Left hindlimb (tissue), 1 donor: ENCODE data around the gene MDH1B.
"Not testable (repeated sequence)": the region's sequence is repeated elsewhere in the genome, so short reads cannot be mapped to it uniquely, and the experiment has no call there.

Source experiments
- DNase-seq: peaks from one replicate; pipeline ENCODE4 v3.0.0-alpha.2; 2018

MDH1B gene

DNA sequence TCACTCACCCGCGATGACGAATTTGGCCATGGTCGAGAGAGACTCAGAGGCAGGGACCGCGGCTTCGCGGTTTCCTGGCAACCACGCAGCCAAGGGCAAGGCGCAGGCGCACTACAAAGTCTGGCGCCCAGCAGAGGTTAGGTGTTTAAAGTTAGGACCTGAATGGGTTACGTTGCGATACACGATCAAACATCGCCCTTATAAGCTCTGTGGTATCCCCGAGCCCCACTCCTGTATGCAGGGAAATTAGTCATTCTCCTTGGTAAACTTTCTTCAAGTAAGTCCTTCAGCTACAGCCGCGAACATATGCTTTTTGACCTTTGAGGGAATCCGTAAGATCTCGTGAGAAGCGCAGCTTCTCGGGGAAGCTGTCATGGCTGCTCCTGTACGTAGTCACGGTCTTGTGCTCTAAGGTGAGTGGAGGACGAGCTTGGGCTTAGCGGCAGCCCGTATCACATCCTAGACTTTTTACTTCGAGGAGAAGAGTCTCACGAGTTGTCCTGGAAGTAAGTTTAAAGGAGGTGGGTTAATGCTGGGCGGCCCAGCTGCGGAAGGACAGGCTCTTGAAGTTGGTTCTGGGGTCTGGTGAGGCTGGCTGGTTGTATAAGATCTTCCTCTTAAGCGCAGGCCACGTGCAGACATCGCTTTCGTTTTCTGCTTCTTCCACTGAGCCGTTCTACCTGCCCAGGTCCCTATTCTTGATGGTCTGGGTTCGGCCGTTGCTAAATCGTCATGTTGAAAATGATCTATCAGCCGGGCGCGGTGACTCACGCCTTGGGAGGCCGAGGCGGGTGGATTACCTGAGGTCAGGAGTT is at the start of gene MDH1B, which contains the start of gene FASTKD2:
Gene MDH1B (minus strand): TSS at position 87 of the 815 bp plus-strand sequence. CDS start 57 bp downstream, at position 30.
Gene FASTKD2 (plus strand): TSS at position 365 of the 815 bp plus-strand sequence. CDS start 1,088 bp downstream, outside the sequence.
- peak; percentile 93 for DNase-seq

DNA sequence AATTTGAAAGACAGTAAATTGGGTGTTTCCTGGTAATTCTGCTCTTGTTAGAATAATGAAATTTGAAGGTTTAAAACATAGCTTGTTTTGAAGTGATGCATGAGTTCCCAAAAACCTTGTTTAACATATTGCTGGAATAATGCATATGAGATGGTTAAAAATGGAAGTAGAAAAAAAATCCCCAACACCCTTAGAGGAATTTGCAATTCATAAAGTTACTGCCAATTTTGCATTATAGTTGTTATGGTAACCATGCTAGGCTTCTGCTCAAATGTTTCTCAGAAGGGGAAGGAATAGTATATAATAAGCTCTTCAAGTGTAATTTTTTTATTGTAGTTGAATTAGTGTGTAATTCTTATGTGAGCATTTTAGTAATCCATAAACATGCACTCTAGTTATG is 49.4 kb upstream of the MDH1B start:
- no peak for DNase-seq

DNA sequence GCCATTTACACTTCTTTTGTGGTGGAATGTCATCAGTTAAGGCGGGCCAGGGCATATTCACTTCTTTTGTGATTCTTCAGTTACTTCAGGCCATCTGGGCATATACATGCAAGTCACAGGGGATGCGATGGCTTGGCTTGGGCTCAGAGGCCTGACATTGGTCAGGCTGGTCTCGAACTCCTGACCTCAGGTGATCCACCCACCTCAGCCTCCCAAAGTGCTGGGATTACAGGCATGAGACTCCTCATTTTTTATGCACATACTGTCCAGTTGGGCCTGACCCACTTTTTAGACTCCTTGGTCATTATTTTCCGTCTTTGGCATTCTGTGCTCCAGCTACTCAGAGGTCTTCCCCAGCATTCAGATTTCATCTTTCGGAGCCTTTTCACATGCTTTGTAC is 47.3 kb upstream of the MDH1B start:
- DNase-seq = not testable (repeated sequence)

DNA sequence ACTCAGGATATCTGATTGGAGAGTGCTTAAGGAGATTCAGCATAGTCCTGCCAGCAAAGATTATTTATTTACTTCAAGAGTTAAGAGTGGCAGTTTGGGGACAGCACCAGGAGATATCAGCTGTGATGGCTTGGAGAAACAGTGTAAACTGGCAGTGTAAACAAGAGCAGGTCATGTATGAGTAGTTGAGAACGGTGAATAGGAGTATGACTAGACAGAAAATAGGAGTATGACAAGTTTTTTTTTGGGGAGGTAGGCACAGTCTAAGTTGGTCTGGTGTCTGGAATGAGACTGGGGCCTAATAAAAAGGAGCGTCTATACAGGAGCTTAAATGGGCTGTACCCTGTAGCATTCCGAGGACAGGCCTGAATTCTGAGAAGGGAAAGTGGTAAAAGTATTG is 42.5 kb upstream of the MDH1B start:
- not testable (repeated sequence) for DNase-seq

DNA sequence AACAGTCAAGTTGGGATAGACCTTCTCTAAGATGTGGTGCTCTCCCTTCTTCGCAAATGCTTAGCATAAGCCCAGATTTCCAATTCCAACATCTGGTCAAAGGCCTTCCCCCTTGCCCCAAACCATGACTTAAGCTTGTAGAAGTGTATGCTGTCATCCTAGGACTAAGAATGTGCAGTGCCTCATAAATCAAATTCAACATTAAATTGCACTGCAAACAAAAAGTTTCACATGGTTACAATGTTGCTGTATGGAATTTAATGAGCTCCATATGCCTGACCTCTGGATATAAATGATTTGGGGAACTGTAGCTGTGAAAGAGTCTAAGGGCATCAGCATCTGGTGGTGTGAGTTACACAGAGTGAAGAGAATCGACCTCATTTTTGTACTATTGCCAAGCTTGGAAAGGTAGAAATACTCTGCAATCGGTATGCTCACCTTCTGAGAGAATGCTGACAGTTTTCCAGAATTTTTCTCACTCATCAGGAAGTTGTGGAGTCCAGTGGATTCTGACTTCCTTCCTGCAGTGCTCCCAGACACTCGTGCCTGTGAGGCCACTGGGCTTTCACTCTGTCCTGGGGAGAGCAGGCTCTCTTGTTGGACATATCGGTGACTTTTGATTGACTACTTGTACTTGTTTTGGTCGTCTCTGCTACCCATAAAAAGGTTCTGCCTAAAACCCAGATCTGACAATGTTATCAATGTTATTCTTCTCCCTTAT is 40.9 kb upstream of the MDH1B start:
- DNase-seq = no peak

DNA sequence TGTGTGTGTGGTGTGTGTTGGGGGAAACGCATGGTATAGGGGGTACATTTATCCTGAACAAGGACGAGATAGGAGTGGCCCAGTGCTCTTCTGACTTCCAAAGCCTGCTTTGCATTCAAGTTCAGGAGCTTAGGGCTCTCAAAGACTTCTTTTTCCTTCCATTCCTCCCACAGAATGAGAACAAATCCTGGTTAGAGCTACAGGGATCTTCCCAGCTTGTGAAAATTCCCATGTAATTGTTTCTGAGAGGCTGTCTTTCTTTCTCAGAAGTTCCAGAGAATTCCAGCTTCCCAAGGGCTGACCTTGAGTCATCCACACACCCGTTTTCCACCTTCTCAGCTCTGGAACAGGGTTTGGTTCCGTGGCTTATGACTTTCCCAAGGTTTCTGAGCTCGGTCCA is 39.2 kb upstream of the MDH1B start:
- DNase-seq = no peak

DNA sequence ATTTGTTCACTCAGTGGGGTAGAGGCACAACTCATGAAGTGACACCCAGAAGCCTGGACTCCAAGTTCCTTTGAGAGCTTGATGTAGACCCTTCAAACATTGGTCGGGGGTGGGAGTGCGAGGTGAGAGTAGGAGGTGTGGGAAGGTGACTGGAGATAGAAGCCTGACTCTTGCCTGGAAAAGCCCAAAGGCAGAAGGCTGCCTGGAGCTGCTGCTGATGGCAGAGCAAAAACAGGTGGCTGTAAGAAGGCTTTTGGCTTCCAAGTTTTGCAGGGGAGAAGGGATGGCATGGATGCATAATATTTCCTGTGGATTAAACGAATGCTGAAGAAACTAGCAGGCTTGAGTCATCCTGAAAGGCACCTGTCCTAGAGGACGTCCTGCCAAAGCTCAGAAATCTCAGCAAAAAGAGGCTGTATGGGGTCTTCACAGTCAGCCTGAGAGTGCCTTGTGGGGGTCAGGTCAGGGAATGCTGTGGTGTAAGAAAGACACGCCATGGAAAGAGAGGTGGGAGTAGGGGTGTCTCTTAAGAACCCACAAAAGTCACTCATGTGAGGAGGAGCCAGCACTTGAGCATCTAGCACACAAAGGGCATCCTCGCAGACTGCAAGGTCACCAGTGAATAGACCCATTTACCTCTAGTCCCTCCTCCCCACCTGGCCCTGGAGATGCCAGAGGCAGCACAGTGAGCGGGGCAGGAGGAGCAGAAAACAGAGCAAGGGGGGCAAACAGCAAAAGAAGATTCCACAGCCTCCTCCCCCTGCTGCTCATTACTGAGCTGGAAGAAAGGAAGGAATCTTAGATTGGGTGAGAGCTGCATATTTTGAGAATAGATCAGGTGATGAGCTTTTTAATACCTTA is 37.8 kb upstream of the MDH1B start:
- DNase-seq = no peak

DNA sequence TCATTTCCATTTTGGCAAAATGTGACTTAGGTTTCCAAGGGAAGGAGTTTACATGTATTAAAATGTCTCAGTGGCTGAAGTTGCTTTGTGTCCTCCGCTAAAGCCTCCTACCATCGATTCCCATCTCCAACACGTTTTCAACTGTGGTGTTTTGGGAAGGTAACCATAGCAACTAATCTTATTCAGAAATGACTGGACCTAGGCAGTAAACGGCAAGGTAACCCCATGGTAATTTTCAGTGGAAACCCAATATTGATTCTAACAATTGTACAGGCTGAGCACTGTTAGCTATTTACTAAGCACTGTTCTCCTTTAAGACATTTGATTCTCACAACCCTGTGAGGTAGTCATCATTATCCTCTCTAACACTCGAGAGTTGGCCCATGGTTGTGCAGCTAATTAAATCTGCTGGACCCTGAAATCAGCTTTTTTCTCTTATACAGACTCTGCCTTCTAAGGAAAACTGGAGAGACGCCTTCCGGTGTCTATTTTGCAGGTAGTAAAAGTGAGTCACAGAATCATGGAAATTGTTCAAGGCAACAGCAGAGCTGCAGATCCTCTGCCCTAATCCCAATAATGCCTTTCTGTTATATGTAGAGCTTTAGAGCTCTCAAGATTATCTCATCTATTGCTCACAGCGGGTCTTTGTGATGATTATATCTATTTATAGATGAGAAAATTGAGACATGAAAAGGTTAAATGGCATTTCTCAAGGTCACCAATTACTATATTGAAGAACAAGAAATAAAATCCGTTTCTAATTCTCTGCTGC is 36.5 kb upstream of the MDH1B start:
- no peak for DNase-seq

DNA sequence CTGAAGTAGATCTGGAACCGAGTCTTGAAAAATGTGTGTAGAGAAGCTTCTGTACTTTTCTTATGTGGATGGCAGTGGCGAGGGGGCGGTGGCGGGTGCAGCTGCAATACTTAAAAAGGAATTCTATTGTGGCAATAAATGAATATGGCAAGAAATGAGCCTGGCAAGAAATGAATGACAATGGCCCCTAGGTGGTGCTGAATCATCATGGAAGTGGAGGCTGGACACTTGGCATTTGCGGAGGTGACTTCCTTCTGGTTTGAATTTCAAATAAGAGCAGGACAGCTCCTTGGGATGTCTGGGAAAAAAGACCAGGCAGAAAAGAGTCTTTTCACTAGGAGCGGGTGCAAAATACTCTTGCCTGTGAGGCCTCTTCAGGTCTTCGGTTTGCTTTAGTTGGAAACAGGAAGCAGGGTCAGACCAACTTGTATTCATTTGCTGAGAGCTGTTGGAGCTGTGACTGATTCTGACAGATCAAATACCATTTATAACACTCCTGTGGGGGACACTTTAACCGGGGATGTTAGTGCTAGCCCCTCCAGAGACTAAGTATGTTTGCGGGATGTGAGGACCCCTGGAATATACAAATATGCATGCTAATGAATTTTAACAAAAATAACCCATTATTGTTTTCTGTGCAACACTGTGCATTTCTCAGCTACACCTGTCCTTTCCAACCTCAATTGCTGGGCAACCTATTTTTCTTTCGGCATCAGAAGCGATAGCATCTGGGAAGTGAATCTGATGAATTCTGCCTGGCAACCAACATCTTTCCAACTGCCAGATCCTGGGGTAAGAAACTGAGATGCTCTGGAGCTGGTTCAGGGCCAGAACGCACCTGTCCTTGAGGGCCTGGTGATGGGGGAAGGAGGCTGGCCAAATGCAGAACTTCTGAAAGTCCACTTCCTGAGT is 35.6 kb upstream of the MDH1B start:
- peak; percentile 85 for DNase-seq

DNA sequence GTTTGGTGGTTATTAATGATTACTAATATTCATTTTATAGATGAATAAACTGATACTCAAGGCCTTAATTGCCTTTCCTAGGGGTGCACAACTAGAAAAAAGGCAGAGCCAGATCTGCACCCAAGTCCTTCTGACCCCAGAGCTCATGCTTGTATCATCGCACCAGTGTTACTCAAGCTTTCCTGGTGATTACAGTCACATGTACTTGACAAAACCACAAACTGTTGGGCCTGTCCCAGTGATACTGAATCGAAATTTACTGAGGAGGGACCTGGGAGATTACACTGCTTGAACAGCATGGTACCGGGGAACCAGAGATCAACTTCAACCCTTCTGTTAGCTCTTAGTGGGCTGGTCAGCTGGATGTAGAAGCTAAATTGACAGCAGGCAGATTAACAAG is 34.0 kb upstream of the MDH1B start:
- no peak for DNase-seq

DNA sequence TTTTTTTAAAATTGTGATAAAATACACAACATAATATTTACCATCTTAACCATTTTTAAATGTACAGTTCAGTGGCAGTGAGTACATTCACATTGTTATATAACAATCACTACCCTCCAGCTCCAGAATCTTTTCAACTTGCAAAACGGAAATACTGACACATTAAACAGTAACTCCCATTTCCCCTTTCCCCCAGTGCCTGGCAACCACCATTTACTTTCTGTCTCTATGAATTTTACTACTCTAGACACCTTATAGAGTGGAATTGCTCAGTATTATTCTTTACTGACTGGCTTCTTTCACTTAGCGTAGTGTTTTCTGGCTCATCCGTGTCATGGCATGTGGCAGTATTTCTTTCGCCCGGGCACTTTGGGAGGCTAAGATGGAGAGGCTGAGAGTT is 32.9 kb upstream of the MDH1B start:
- no peak for DNase-seq

DNA sequence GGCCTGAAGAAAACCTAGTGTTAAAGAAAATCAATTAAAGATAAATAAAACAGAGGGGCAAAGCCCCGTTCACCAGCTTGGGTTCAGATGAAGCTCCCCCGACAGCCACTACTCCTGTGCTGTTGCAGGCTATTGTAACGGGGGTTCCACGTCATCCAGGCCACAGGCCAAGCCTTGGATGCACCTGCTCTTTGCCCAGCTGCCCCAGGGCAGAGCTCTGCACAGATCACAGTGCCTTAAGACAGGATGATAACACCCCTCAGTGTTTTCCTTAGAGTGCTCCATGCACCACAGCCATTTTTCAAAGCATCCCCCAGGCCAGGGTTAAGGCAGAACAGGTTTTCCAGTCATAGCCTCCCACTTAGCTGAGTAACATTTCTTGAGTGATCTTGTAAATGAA is 32.2 kb upstream of the MDH1B start:
- no peak for DNase-seq

DNA sequence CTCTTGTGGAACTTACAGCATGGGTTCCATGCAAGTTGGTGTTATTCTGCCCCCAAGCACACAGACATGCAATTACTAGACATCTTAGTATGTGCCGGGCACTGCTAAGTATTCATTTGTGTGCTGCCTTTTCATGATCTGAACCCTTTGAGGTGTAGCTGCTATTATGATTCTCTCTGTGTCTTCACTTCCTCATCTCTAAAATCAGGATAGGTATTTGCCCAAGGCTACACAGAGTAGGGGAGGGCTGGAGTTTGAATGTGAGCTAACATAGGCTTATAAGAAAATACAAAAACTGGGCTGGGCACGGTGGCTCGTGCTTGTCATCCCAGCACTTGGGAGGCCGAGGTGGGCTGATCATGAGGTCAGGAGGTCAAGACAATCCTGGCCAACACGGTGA is 27.5 kb upstream of the MDH1B start:
- DNase-seq = no peak

DNA sequence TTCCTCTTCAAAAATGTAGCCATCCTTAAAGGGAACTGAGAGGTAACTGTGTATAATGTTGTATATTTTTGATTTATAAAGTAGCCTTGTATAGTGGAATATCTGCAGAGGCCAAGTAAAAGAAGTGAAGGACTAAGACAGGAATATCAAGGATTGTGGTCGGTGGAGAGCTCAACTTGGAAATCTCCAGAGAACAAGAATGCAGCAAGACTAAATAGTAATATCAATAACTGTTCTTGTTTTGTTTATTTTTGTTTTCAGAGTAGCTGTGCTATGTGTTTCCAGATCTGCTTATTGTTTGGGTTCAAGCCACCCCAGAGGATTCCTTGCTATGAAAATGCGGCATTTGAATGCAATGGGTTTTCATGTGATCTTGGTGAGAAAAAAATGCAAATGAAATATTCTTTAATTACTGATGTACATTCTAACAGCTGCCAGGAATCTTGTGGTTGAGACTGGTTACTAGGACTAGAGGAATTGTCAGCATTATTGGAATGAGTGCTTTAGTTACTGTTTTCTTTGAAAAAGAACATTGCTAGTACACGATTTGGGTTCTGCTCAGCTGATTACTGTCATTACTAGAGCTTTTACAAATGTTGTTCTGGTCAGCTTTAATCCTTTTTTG is 25.3 kb upstream of the MDH1B start:
- DNase-seq = no peak

DNA sequence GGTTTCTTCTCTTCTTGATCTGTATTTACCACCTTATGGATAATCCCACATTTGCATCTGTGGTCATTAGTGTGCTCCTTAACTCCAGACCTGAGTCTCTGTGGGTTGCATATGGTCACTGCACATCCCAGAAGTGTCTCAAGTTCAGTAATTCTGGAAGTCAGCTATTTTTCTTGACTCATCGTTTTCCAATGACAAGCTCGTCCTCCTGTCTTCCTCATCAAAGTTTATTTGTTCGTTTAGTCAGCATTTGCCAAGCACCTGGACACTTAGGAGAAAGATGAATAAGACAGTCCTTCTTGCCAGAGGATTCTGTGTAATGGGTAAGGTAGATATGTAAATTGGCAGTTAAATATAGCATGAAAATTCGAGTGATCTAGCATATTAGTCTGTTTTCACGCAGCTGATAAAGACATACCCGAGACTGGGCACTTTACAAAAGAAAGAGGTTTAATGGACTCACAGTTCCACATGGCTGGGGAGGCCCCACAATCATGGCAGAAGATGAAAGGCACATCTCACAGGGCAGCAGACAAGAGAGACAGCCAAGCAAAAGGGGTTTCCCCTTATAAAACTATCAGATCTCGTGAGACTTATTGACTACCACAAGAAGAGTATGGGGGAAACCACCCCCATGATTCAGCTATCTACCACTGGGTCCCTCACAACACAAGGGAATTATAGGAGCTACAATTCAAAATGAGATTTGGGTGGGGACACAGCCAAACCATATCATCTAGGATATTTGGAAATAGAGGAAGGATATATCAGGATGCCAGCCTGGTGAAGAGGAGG is 19.6 kb upstream of the MDH1B start:
- DNase-seq = no peak

DNA sequence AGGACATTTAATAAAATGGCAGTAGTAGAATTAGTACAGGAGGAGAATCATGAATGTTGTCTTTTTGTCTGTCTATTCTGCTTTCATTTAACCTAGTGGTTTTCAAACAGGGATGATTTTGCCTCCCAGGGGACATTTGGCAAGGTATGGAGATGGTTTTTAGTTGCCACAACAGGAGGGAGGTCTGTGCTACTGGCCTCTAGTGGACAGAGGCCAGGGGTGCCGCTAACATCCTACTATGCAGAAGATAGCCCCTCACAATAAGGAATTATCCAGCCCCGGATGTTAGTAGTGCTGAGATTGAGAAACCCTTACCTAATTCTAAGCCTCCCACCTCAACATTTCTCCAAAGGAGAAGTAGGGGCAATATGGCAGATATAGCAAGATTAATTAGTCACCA is 18.6 kb upstream of the MDH1B start:
- DNase-seq = no peak

DNA sequence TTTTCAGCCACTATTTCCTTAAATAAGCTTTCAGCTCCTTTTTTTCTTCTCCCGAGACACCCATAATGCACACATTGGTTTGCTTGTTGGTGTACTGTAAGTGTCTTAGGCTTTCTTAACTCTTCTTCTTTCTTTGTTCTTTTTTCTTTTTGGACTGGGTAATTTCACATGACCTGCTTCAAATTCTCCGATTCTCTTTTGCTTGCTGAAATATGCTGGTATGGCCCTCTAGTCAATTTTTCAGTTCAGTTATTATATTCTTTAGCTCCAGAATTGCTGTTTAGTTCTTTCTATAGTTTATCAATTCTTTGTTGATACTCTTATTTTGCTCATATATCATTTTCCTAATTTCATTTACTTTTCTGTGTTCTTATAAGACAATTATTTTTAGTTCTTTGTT is 15.5 kb upstream of the MDH1B start:
- DNase-seq = no peak

DNA sequence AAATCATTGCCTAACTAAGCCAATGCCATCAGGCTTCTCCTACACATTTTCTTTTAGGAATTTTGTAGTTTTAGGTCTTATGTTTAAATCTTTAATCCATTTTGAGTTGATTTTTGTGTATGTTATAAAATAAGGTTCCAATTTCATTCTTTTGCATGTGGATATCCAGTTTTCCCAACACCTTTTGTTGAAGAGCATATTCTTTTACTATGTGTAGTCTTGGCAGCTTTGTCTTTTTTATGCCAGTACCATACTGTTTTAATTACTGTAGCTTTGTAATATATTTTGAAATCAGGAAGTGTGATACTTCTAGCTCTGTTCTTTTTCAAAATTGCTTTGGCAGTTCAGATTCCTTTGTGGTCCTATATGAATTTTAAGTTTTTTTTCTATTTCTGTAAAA is 11.3 kb upstream of the MDH1B start:
- DNase-seq = no peak

DNA sequence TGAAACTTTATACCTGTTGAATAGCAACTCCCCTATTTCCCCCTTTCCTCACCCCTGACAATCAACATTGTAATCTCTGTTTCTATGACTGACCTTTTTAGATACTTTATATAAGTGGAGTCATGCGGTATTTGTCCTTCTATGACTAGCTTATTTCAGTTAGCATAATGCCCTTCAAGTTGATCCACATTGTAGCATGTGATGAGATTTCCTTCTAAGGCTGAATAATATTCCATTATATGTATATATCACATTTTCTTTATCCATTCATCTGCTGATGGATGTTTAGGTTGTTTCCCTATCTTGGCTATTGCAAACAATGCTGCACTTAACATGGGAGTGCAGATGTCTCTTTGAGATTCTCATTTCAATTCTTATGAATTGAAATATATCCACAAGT is 9.7 kb upstream of the MDH1B start:
- no peak for DNase-seq
